ENCODE results near the gene MGA.

DNA sequence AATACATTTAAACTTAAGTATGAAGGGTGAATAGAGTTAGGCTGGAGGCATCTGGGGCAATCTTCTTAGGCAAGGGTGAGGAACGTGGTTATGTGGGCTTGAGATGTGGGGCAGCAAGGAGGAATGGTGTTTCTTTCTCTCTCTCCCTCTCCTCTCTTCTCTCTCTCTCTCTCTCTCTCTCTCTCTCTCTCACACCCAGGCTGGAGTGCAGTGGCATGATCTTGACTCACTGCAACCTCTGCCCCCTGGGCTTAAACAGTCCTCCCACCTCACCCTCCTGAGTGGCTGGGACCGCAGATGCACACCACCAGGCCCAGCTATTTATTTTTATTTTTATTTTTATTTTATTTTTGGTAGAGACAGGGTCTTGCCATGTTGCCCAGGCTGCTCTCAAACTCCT is 4.0 kb upstream of the MGA start:
- TF ChIP-seq CTCF (IDR thresholded peaks at IDR 0.05; ENCODE audit: poor library complexity) (no peak), EZH2 (IDR thresholded peaks at IDR 0.05; ENCODE audit: borderline replicate concordance) (no peak), EZH2phosphoT487 (IDR thresholded peaks at IDR 0.05; ENCODE audit: low read depth, severe bottlenecking, unreplicated experiment) (no peak)

All from hepatocyte (in vitro differentiated cells).